Endothelial cell of umbilical vein (primary cell): Measurements from ENCODE around the gene MBTPS2. TPM values are rescaled to one million over a fixed set of nuclear protein-coding genes. Genes with fewer than 3 reads are reported as not detected.

ENCODE experiments used
- BruUV-seq: library from RNA; stranded (reverse); fragments of 400-500 nt; replicated peaks from 2 replicates; lab custom pipeline; 2021; lab: Mats Ljungman, UMichigan
- CTCF ChIA-PET: fragments of 300-600, 350-600 bp; sonication (Branson Sonifier 250); formaldehyde crosslinking; loops from one replicate; lab custom pipeline; 2021; ENCODE audit warnings: antibody characterized with exemption, inconsistent platforms; lab: Charles Lee
- POLR2A ChIA-PET: fragments of 300-600, 350-600 bp; sonication (Branson Sonifier 250); formaldehyde crosslinking; loops from one replicate; lab custom pipeline; 2021; ENCODE audit warnings: antibody characterized with exemption, inconsistent platforms; lab: Charles Lee
- DNase-seq: peaks from one replicate; pipeline ENCODE4 v3.0.0-alpha.2; 2011; ENCODE audit warnings: low read depth, low spot score
- FAIRE-seq: peaks from 2 replicates; lab custom pipeline; 2011; peaks lifted over from hg19 to GRCh38; lab: Jason Lieb, UNC
- H2AFZ ChIP-seq: 2 replicates; pipeline ENCODE4 v1.6.0; 2012; ENCODE audit warnings: low read depth, low read length, control low read depth, inconsistent platforms
- H3K27ac ChIP-seq: 2 replicates; pipeline ENCODE4 v1.5.1; 2011; ENCODE audit warnings: low read depth, mild to moderate bottlenecking, control low read depth, low read length, moderate library complexity; ENCODE audit not compliant: insufficient read depth
- H3K27me3 ChIP-seq, 2 experiments: 2 replicates each; pipeline versions ENCODE4 v1.6.0 to v1.6.1; 2011; ENCODE audit warnings: low read length in 2 of 2, mixed read lengths in 1 of 2; ENCODE audit not compliant: control insufficient read depth in 2 of 2, insufficient read depth in 2 of 2
- H3K36me3 ChIP-seq, 2 experiments: 2 replicates in 1 of 2; 3 replicates in 1 of 2; pipeline ENCODE4 v1.5.1; 2011; ENCODE audit warnings: low read length in 2 of 2, mild to moderate bottlenecking in 1 of 2, moderate library complexity in 1 of 2; ENCODE audit not compliant: control insufficient read depth in 2 of 2, insufficient read depth in 2 of 2; ENCODE audit errors: extremely low read depth in 1 of 2
- H3K4me1 ChIP-seq: 3 replicates; pipeline ENCODE4 v1.5.1; 2011; ENCODE audit warnings: mild to moderate bottlenecking, low read length; ENCODE audit not compliant: control insufficient read depth, insufficient read depth; ENCODE audit errors: extremely low read depth
- H3K4me2 ChIP-seq: 2 replicates; pipeline ENCODE4 v1.6.1; 2011; ENCODE audit warnings: low read length, control low read depth, mixed read lengths; ENCODE audit not compliant: insufficient read depth
- H3K4me3 ChIP-seq, 3 experiments: fragments of 200-600 bp in 1 of 3; sonication (generic), shearing (Covaris generic) in 1 of 3; replicated peaks in 1 of 3; 2 replicates each; pipeline ENCODE4 v1.5.1; 2011 to 2016; ENCODE audit warnings: control low read depth in 3 of 3, low read length in 3 of 3, mild to moderate bottlenecking in 2 of 3, inconsistent platforms in 1 of 3, low read depth in 1 of 3, moderate library complexity in 1 of 3; ENCODE audit not compliant: insufficient read depth in 1 of 3
- H3K79me2 ChIP-seq: 2 replicates; pipeline ENCODE4 v1.6.0; 2012; ENCODE audit warnings: low read length, inconsistent platforms; ENCODE audit not compliant: control insufficient read depth, insufficient read depth
- H3K9ac ChIP-seq: replicated peaks from 2 replicates; pipeline ENCODE3; 2011; ENCODE audit warnings: low read length, control low read depth; ENCODE audit not compliant: insufficient read depth; ENCODE audit errors: extremely low read depth
- H3K9me1 ChIP-seq: replicated peaks from 3 replicates; pipeline ENCODE4 v1.6.0; 2011; ENCODE audit warnings: mild to moderate bottlenecking, low read length; ENCODE audit not compliant: control insufficient read depth, insufficient read depth; ENCODE audit errors: extremely low read depth
- H3K9me3 ChIP-seq: replicated peaks from 2 replicates; pipeline ENCODE4 v1.5.1; 2012; ENCODE audit warnings: low read length, inconsistent platforms; ENCODE audit not compliant: control insufficient read depth, insufficient read depth
- H4K20me1 ChIP-seq: replicated peaks from 2 replicates; pipeline ENCODE3; 2011; ENCODE audit warnings: mild to moderate bottlenecking, low read length; ENCODE audit not compliant: control insufficient read depth, insufficient read depth; ENCODE audit errors: extremely low read depth
- EZH2 ChIP-seq: IDR thresholded peaks from 2 replicates; pipeline ENCODE4 v1.6.1; 2012; ENCODE audit warnings: borderline replicate concordance, low read depth, mild to moderate bottlenecking, moderate library complexity, low read length, inconsistent platforms; ENCODE audit not compliant: severe bottlenecking
- JUN ChIP-seq: IDR thresholded peaks from 2 replicates; pipeline ENCODE4 v1.6.1; 2011; ENCODE audit warnings: borderline replicate concordance, low read depth; ENCODE audit not compliant: insufficient read length, insufficient read depth
- MYC ChIP-seq: IDR thresholded peaks from one replicate; pipeline ENCODE4 v1.6.1; 2011; ENCODE audit warnings: mild to moderate bottlenecking, low read depth, low read length
- POLR2A ChIP-seq: IDR thresholded peaks from 2 replicates; pipeline ENCODE4 v1.6.1; 2012; ENCODE audit warnings: low read depth, mild to moderate bottlenecking, control low read depth, low read length
- POLR2AphosphoS5 ChIP-seq: IDR thresholded peaks from 2 replicates; pipeline ENCODE4 v1.6.1; 2012; ENCODE audit warnings: low read depth, mild to moderate bottlenecking, control low read depth, low read length, moderate library complexity; ENCODE audit not compliant: insufficient read depth
- dilution Hi-C: fragments of 300-500 bp; cut with MboI; formaldehyde crosslinking; loops from one replicate; pipeline ENCODE4 v1.15.0; 2019; ENCODE audit warnings: low sequenced_read_pairs; ENCODE audit not compliant: extremely low pct_ligation_motif_present
- intact Hi-C: fragments of 100-400 bp; cut with micrococcal nuclease; formaldehyde crosslinking; loops from one replicate; pipeline ENCODE4 v1.10.0; 2022
- polyA plus RNA-seq, 4 experiments: library from polyadenylated mRNA; depleted of rRNA in 3 of 4; stranded (reverse) in 3 of 4; unstranded in 1 of 4; fragments of >200 nt; gene quantifications; 2 replicates each; pipeline versions ENCODE4 v1.2.1 to v1.2.3, GENCODE V29; 2011 to 2012; ENCODE audit warnings: missing spikeins in 1 of 4
- total RNA-seq: library from RNA; stranded (reverse); gene quantifications from 2 replicates; pipeline ENCODE4 v1.2.3, GENCODE V29; 2021
- TF ChIP-seq, protein P1 (sequence below): IDR thresholded peaks from 2 replicates; pipeline ENCODE4 v1.6.1; 2011; ENCODE audit not compliant: insufficient read depth, insufficient read length
- TF ChIP-seq, protein P2 (sequence below), 2 donors: IDR thresholded peaks; 1 replicate in 1 of 2; 2 replicates in 1 of 2; pipeline ENCODE4 v1.5.1; 2011; ENCODE audit warnings: low read length in 2 of 2, mild to moderate bottlenecking in 2 of 2, moderate library complexity in 2 of 2, control low read depth in 1 of 2, inconsistent platforms in 1 of 2, low read depth in 1 of 2; ENCODE audit not compliant: insufficient read depth in 1 of 2; ENCODE audit errors: extremely low read depth in 1 of 2

The MBTPS2 gene
- total and polyA plus RNA-seq, 2 donors (not counting 3 experiments of a cell fraction or from before 2014, with no cell fraction given): 11.4 to 16.4 TPM

GRCh38 chrX:21812628-21813027, 26.8 kb upstream of the MBTPS2 start:
- dilution Hi-C loops: no loop called here
- FAIRE-seq: no peak

DNA sequence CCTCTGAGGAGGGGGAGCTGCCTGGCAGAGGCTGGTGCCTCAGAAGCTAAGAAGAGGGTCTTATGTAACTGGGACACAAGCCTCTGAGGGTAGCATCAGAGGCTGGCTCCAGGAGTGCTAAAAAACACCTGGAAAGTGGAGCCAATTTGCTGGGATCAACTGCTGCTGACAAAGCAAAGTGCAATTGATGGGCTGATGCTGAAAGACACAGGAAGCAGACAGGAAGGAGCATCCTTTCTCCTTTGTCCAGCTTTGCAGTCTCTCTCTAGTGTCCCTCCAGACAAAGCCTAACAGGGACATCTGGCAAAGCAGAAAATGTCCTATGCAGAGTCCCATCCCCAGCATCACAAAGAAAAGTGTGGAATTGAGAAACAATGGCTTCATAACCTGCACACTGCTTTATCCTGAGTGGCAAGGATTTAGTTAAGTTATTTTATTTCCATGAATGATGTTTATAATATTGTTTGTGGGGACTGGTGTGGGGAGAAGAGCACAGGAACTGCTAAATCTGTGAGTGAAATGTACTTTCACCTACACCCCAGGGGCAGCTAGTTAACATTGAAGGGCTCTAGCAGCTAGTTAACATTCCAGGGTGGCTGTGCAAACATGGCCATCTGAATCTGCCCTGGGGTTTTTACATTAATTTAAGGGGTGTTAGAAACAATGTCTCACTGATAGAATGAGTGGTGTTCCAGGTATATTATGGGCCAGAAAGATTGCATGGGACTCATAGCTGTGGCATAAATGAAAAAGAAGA, 25.6 kb upstream of the MBTPS2 start:
- no peak overlapping the region for H2AFZ ChIP-seq
- no peaks in the 10 kb centered on the region for H3K36me3 ChIP-seq
- POLR2A ChIA-PET: no interaction called here
- H3K4me1 ChIP-seq: no peaks in the 10 kb centered on the region
- H3K9me3 ChIP-seq: no peaks in the 10 kb centered on the region
- no peak overlapping the region for H3K27ac ChIP-seq
- no peak for DNase-seq
- CTCF ChIA-PET: no interaction called here
- H3K27me3 ChIP-seq: peaks cover 0 to 4% of the 10 kb centered on the region in 2 experiments
- dilution Hi-C loops (no loop called here), intact Hi-C loops (no loop called here)
- no peak overlapping the region for H3K4me3 ChIP-seq
- FAIRE-seq: no peak
- BruUV-seq: no TSS peak
- TF ChIP-seq POLR2A: no peak
- no peak for TF ChIP-seq MYC
- TF ChIP-seq, protein P1, sequence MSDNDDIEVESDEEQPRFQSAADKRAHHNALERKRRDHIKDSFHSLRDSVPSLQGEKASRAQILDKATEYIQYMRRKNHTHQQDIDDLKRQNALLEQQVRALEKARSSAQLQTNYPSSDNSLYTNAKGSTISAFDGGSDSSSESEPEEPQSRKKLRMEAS: no peak
- TF ChIP-seq, protein P2, sequence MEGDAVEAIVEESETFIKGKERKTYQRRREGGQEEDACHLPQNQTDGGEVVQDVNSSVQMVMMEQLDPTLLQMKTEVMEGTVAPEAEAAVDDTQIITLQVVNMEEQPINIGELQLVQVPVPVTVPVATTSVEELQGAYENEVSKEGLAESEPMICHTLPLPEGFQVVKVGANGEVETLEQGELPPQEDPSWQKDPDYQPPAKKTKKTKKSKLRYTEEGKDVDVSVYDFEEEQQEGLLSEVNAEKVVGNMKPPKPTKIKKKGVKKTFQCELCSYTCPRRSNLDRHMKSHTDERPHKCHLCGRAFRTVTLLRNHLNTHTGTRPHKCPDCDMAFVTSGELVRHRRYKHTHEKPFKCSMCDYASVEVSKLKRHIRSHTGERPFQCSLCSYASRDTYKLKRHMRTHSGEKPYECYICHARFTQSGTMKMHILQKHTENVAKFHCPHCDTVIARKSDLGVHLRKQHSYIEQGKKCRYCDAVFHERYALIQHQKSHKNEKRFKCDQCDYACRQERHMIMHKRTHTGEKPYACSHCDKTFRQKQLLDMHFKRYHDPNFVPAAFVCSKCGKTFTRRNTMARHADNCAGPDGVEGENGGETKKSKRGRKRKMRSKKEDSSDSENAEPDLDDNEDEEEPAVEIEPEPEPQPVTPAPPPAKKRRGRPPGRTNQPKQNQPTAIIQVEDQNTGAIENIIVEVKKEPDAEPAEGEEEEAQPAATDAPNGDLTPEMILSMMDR (IDR thresholded peaks at IDR 0.05; ENCODE audit: extremely low read depth in 1 of 2, insufficient read depth in 1 of 2, low read depth in 1 of 2, low read length in 2 of 2): no peak
- TF ChIP-seq EZH2: no peak
- H3K4me2 ChIP-seq: no peak overlapping the region
- H4K20me1 ChIP-seq: no peaks in the 10 kb centered on the region
- no peaks in the 10 kb centered on the region for H3K79me2 ChIP-seq
- H3K9me1 ChIP-seq: no peaks in the 10 kb centered on the region
- no peak overlapping the region for H3K9ac ChIP-seq

More at GRCh38 chrX:21812628-21813027, 26.8 kb upstream of the MBTPS2 start:
- no peaks in the 10 kb centered on the region for H3K79me2 ChIP-seq
- H3K4me1 ChIP-seq: no peaks in the 10 kb centered on the region
- H3K9ac ChIP-seq: no peak overlapping the region
- H4K20me1 ChIP-seq: no peaks in the 10 kb centered on the region
- H2AFZ ChIP-seq: no peak overlapping the region
- no peak overlapping the region for H3K27ac ChIP-seq
- no peaks in the 10 kb centered on the region for H3K36me3 ChIP-seq
- no TSS peak for BruUV-seq
- H3K4me3 ChIP-seq: no peak overlapping the region
- no peaks in the 10 kb centered on the region for H3K9me1 ChIP-seq
- TF ChIP-seq JUN (no peak), POLR2AphosphoS5 (no peak)
- H3K9me3 ChIP-seq: no peaks in the 10 kb centered on the region
- H3K4me2 ChIP-seq: no peak overlapping the region
- ChIA-PET POLR2A (no interaction called here), CTCF (no interaction called here)
- H3K27me3 ChIP-seq: peaks cover 0 to 4% of the 10 kb centered on the region in 2 experiments
- intact Hi-C loops: no loop called here
- DNase-seq: no peak
